GM03348 (cell line): ENCODE data around the gene ZNF587.
"Not testable (repeated sequence)": the region's sequence is repeated elsewhere in the genome, so short reads cannot be mapped to it uniquely, and the experiment has no call there.

ENCODE experiments used
- DNase-seq: peaks from one replicate; pipeline ENCODE4 v3.0.0; 2012; ENCODE audit warnings: low spot score

Gene ZNF587

GRCh38 chr19:57823155-57823554 lies 26.5 kb upstream of the ZNF587 start:
- not testable (repeated sequence) for DNase-seq

- not testable (repeated sequence) for DNase-seq
These were observed 26.1 kb upstream of the ZNF587 start for GRCh38 chr19:57823608-57824007.

GRCh38 chr19:57825511-57825910 lies 24.1 kb upstream of the ZNF587 start:
- DNase-seq, result no peak

DNA sequence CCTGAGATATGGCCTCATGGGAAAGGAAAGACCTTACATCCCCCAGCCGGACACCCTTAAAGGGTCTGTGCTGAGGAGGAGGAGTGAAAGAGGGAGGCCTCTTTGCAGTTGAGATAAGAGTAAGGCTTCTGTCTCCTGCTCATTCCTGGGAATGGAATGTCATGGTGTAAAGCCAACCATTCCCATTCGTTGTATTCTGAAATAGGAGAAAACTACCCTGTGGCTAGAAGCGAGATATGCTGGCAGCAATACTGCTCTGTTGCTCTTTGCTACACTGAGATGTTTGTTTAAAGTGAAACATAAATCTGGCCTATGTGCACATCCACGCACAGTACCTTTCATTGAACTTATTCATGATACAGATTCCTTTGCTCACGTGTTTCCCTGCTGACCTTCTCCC lies 20.3 kb upstream of the ZNF587 start:
- DNase-seq, result no peak

GRCh38 chr19:57830071-57830602 lies 19.5 kb upstream of the ZNF587 start, which contains the start of gene ZNF587B:
Gene ZNF587B (plus strand): TSS chr19:57830299. CDS start chr19:57830529, 230 bp downstream.
- no peak for DNase-seq

- not testable (repeated sequence) for DNase-seq
These were observed 12.7 kb upstream of the ZNF587 start for GRCh38 chr19:57836991-57837390.

- not testable (repeated sequence) for DNase-seq
These were observed 11.0 kb upstream of the ZNF587 start for GRCh38 chr19:57838622-57839191.

DNA sequence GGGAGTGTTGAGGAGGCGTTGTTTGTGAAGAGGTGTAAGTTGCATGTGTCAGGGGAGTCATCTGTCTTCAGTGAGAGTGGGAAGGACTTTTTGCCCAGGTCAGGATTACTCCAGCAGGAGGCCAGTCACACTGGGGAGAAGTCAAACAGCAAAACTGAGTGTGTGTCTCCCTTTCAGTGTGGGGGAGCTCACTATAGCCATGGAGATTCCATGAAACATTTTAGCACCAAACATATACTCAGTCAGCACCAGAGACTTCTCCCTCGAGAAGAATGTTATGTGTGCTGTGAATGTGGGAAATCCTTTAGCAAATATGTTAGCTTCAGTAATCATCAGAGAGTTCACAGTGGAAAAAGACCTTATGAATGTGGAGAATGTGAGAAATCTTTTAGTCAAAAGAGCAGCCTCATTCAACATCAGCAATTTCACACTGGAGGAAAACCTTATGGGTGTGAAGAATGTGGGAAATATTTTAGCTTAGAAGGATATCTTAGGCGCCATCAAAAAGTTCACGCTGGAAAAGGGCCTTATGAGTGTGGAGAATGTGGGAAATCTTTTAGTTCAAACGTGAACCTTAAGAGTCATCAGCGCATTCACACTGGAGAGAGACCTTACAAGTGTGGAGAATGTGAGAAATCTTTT lies 8.4 kb upstream of the ZNF587 start:
- DNase-seq, result no peak

- not testable (repeated sequence) for DNase-seq
These were observed 2.5 kb upstream of the ZNF587 start for GRCh38 chr19:57847164-57847563.

DNA sequence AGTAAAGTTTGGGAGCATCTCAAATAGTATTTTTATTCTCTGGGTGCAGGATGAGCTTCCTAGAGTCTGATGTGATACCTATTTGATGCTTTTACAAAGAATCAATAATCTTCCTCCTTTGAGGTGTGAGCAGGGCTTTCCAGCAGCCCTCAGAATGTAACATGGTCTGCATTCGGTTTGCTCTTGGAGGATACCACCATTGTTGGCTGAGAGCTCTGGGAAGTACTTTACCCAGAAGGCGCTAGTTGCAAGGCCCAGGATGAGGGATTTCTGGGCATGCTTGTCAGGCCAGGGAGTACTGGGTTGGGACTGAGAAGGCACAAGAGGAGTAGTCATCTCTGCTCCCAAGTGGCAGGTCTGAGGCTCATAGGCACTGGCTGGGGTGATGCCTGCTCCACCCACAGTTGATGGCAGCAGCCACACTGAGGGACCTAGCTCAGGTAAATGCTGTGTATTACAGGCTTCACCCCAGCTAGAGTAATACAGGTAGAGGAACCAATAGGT lies 445 bp upstream of the ZNF587 start:
- not testable (repeated sequence) for DNase-seq

DNA sequence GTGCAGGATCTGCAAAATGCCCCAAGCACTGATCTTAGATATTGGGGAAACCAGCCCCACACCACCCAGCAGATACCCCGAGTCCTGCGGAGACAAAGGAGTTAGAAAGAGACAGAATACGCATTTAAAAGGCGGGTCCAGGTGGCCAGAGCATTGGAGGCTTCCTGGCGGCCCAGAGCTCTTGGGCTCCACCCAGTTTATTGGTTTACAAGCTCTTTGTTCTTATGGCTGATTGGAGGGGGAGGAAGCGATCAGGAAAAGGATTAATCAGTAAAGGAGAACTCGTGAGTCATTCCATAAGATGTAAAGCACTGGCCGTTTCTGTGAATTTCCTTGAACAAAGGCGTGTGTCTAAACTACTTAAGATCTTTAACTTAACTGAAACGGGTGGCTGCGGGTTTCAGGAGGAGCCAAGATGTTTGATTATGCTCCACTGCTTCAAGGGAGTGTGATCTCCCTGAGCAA lies 926 bp downstream of the ZNF587 start:
- DNase-seq, result no peak

GRCh38 chr19:57851812-57852603 lies 2.3 kb downstream of the ZNF587 start:
- not testable (repeated sequence) for DNase-seq

DNA sequence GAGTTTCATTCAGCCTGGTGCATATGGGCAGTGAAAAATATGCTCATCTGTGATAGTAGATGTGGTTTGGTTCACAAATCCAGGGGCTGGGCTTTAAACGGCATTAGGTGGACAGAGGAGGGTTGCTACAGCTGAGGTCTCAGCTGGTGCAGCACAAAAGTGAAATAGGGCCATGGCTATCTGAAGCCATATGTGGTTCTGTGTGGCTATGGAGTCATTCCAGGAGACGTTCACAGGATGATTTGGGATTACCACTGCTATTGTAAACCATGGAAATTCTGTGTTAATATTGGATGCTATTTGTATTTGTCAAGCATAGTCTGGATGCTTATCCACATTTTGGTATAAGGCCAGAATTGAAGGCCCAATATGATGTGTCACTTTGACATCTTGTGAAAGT lies 4.5 kb downstream of the ZNF587 start:
- DNase-seq, result not testable (repeated sequence)

DNA sequence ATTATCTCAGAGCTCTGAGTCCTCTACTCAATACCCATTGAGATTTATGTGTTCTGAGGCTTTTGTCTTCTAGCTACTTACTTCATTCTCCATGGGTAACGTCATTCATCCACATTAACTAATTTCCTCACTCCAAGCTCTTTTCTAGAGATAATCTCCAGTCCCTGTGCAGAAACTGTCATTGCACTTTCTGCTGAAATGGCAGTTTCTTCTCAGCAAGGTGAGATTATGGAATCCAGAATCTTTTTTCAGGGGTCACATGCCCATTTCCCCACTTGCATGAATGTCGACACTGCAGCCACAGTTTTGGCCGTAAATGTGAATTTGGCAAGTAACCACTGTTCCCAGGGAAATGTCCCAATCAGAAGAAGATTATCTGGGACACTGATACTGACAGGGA lies 12.7 kb downstream of the ZNF587 start:
- DNase-seq, result not testable (repeated sequence)

- no peak for DNase-seq
These were observed 18.3 kb downstream of the ZNF587 start for GRCh38 chr19:57867868-57868492.

DNA sequence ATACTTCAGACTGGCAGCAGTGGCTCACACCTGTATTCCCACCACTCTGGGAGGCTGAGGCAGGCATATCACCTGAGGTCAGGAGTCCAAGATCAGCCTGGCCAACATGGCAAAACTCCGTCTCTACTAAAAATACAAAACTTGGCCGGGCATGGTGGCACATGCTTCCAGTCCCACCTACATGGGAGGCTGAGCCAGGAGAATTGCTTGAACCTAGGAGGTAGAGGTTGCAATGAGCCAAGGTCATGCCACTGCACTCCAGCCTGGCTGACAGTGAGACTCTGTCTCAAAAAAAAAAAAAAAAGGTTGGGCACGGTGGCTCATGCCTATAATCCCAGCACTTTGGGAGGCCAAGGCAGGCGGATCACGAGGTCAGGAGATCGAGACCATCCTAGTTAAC lies 20.0 kb downstream of the ZNF587 start:
- not testable (repeated sequence) for DNase-seq

- DNase-seq, result no peak
These were observed 20.6 kb downstream of the ZNF587 start for GRCh38 chr19:57870225-57870624.

DNA sequence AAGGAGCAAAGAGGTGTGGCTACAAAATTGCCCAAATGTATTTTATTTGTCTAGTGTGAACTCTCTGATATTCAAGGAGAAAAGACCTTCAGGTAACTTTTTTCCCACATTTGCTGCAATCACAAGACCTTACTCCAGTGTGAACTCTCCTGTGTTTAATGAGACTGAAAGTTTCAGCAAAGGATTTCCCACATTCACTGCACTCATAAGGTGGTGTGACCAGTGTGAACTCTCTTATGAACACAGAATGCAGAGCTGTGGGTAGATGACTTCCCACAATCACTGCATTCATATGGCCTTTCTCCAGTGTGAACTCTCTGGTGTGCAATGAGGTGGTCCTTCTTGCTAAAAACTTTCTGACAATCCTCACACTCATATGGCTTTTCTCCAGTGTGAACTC lies 22.8 kb downstream of the ZNF587 start:
- DNase-seq, result no peak

DNA sequence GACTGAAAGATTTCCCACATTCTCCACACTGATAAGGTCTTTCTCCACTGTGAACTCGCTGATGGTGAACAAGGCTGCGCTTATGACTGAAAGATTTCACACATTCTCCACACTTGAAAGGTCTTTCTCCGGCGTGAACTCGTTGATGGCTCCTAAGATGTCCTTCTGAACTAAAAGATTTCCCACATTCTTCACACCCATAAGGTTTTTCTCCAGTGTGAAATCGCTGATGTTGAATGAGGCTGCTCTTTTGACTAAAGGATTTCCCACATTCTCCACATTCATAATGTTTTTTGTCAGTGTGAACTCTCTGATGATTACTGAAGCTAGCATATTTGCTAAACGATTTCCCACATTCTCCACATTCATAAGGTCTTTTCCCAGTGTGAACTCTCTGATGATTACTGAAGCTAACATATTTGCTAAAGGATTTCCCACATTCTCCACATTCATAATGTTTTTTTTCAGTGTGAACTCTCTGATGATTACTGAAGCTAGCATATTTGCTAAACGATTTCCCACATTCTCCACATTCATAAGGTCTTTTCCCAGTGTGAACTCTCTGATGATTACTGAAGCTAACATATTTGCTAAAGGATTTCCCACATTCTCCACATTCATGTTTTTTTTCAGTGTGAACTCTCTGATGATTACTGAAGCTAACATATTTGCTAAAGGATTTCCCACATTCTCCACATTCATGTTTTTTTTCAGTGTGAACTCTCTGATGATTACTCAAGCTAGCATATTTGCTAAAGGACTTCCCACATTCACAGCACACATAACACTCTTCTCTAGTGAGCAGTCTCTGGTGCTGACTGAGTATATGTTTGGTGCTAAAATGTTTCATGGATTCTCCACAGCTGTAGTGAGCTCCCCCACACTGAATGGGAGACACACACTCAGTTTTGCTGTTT lies 24.5 kb downstream of the ZNF587 start:
- DNase-seq, result not testable (repeated sequence)

GRCh38 chr19:57886046-57886445 lies 36.4 kb downstream of the ZNF587 start:
- DNase-seq, result no peak
